Ascending aorta (tissue), 2 donors: ENCODE measurements around the gene TBX4. TPM values are rescaled to one million over a fixed set of nuclear protein-coding genes. Genes with fewer than 3 reads are reported as not detected.

ENCODE experiments used
- DNase-seq, 2 donors: peaks; one replicate each; pipeline ENCODE4 v3.0.0-alpha.2; 2019; ENCODE audit warnings: low spot score in 2 of 2
- H3K27ac ChIP-seq, 2 donors: fragments of 200-600 bp; sonication (generic); one replicate each; pipeline ENCODE4 v1.5.1; 2016 to 2017; ENCODE audit warnings: mild to moderate bottlenecking in 1 of 2
- H3K27me3 ChIP-seq: fragments of 200-600 bp; sonication (generic); one replicate; pipeline ENCODE4 v1.5.1; 2017
- H3K36me3 ChIP-seq, 2 donors: fragments of 200-600 bp; sonication (generic); one replicate each; pipeline ENCODE4 v1.5.1; 2016
- H3K4me1 ChIP-seq, 2 donors: fragments of 200-600 bp; sonication (generic); one replicate each; pipeline ENCODE4 v1.5.1; 2016 to 2017; ENCODE audit warnings: mild to moderate bottlenecking in 1 of 2
- H3K4me3 ChIP-seq, 2 donors: fragments of 200-600 bp; sonication (generic); one replicate each; pipeline ENCODE4 v1.5.1; 2016 to 2017; ENCODE audit warnings: mild to moderate bottlenecking in 1 of 2
- H3K9me3 ChIP-seq, 2 donors: fragments of 200-600 bp; sonication (generic); one replicate each; pipeline ENCODE4 v1.5.1; 2016
- CTCF ChIP-seq, 3 experiments: fragments of 200-600 bp in 2 of 3; fragments of 450-650 bp in 1 of 3; sonication (generic) in 2 of 3; IDR thresholded peaks; one replicate each; pipeline ENCODE4 v1.5.1; 2016 to 2019; ENCODE audit warnings: antibody characterized with exemption in 3 of 3, mild to moderate bottlenecking in 1 of 3, moderate library complexity in 1 of 3
- intact Hi-C: fragments of 100-400 bp; cut with DNase I; formaldehyde crosslinking; loops from one replicate; pipeline ENCODE4 v1.15.1; 2023
- total RNA-seq: library from RNA; depleted of rRNA; stranded (reverse); fragments of >200 nt; gene quantifications from one replicate; pipeline ENCODE4 v1.1.0, GENCODE V29; 2016

Gene TBX4
- total RNA-seq, 1 donor from 2014 or later = not detected

GRCh38 chr17:61469949-61470348 lies 17.7 kb downstream of the TBX4 start:
- no peak overlapping the region for H3K4me3 ChIP-seq
- intact Hi-C loops = no loop called here
- H3K36me3 ChIP-seq = no peaks in the 10 kb centered on the region
- H3K4me1 ChIP-seq = no peaks in the 10 kb centered on the region
- no peaks in the 10 kb centered on the region for H3K27me3 ChIP-seq
- DNase-seq = no peak
- no peak for TF ChIP-seq CTCF (IDR thresholded peaks at IDR 0.05)
- no peak overlapping the region for H3K27ac ChIP-seq
- H3K9me3 ChIP-seq = no peaks in the 10 kb centered on the region

- DNase-seq = no peak
- H3K4me1 ChIP-seq = no peaks in the 10 kb centered on the region
Measured at GRCh38 chr17:61470530-61471136, 18.4 kb downstream of the TBX4 start.

GRCh38 chr17:61474235-61474927 lies 22.2 kb downstream of the TBX4 start:
- no peaks in the 10 kb centered on the region for H3K4me1 ChIP-seq
- H3K9me3 ChIP-seq = no peaks in the 10 kb centered on the region
- TF ChIP-seq CTCF (IDR thresholded peaks at IDR 0.05) = no peak
- H3K27ac ChIP-seq = no peak overlapping the region
- intact Hi-C loops = no loop called here
- no peak for DNase-seq
- H3K27me3 ChIP-seq = no peaks in the 10 kb centered on the region
- no peaks in the 10 kb centered on the region for H3K36me3 ChIP-seq
- no peak overlapping the region for H3K4me3 ChIP-seq

More at GRCh38 chr17:61470530-61471136, 18.4 kb downstream of the TBX4 start:
- Histone ChIP-seq H3K27me3 (no peaks in the 10 kb centered on the region), H3K36me3 (no peaks in the 10 kb centered on the region), H3K9me3 (no peaks in the 10 kb centered on the region), H3K4me3 (no peak overlapping the region), H3K27ac (no peak overlapping the region)
- intact Hi-C loops = no loop called here
- TF ChIP-seq CTCF (IDR thresholded peaks at IDR 0.05) = no peak

- no peaks in the 10 kb centered on the region for H3K4me1 ChIP-seq
- no peaks in the 10 kb centered on the region for H3K27me3 ChIP-seq
- no peak for DNase-seq
- H3K27ac ChIP-seq = no peak overlapping the region
- no peaks in the 10 kb centered on the region for H3K36me3 ChIP-seq
- intact Hi-C loops = no loop called here
- no peak for TF ChIP-seq CTCF (IDR thresholded peaks at IDR 0.05)
- no peak overlapping the region for H3K4me3 ChIP-seq
- H3K9me3 ChIP-seq = no peaks in the 10 kb centered on the region
Measured at GRCh38 chr17:61474934-61475333, 22.7 kb downstream of the TBX4 start.

GRCh38 chr17:61475726-61476125 lies 23.5 kb downstream of the TBX4 start:
- H3K27me3 ChIP-seq = no peaks in the 10 kb centered on the region
- no peak for TF ChIP-seq CTCF (IDR thresholded peaks at IDR 0.05)
- no peak for DNase-seq
- H3K4me1 ChIP-seq = no peaks in the 10 kb centered on the region
- H3K36me3 ChIP-seq = no peaks in the 10 kb centered on the region
- intact Hi-C loops = no loop called here
- H3K9me3 ChIP-seq = no peaks in the 10 kb centered on the region
- H3K27ac ChIP-seq = no peak overlapping the region
- no peak overlapping the region for H3K4me3 ChIP-seq
